ENCODE data around the gene PTH2. TPM values are rescaled to one million over a fixed set of nuclear protein-coding genes. Genes with fewer than 3 reads are reported as not detected.
"Not testable (repeated sequence)": the region's sequence is repeated elsewhere in the genome, so short reads cannot be mapped to it uniquely, and the experiment has no call there.

The PTH2 gene
- total and polyA plus RNA-seq, 2 donors from 2014 or later = not detected

GRCh38 chr19:49448432-49448786, 25.2 kb upstream of the PTH2 start:
- Histone ChIP-seq H3K9me3 (ENCODE audit: control insufficient read depth in 2 of 3, insufficient read depth in 1 of 3, low read length in 3 of 3) (no peaks in the 10 kb centered on the region), H3K9ac (ENCODE audit: low read length in 3 of 3) (no peak overlapping the region), H3K36me3 (ENCODE audit: control insufficient read depth in 2 of 3, insufficient read depth in 3 of 3, low read length in 3 of 3) (peaks cover 0 to 4% (median 2%) of the 10 kb centered on the region in 3 donors), H3K27me3 (ENCODE audit: control insufficient read depth, insufficient read depth, low read length) (no peaks in the 10 kb centered on the region), H3K27ac (ENCODE audit: low read depth in 2 of 2, low read length in 2 of 2) (no peak overlapping the region), H3K4me3 (ENCODE audit: low read length in 3 of 3) (no peak overlapping the region), H3K4me1 (ENCODE audit: control insufficient read depth in 2 of 3, insufficient read depth in 2 of 3, low read depth in 1 of 3, low read length in 3 of 3) (peaks cover 0 to 6% (median 3%) of the 10 kb centered on the region in 3 donors)
- intact Hi-C loops (cut with DNase I) = loop anchor here (10.0 kb wide), 1 partner anchor 54 kb away; no protein-coding TSS in a partner anchor
- FAIRE-seq (no peak), DNase-seq (no peak)
- no peak for TF ChIP-seq CTCF (IDR thresholded peaks at IDR 0.05; ENCODE audit: borderline replicate concordance, extremely low read depth, insufficient read depth)

- peaks cover 0 to 4% (median 2%) of the 10 kb centered on the region in 3 donors for H3K36me3 ChIP-seq (ENCODE audit: control insufficient read depth in 2 of 3, insufficient read depth in 3 of 3, low read length in 3 of 3)
- H3K27me3 ChIP-seq (ENCODE audit: control insufficient read depth, insufficient read depth, low read length) = no peaks in the 10 kb centered on the region
- FAIRE-seq = no peak
- intact Hi-C loops (cut with DNase I) = loop anchor here (10.0 kb wide), 1 partner anchor 53 kb away; no protein-coding TSS in a partner anchor
- peaks cover 0 to 6% (median 3%) of the 10 kb centered on the region in 3 donors for H3K4me1 ChIP-seq (ENCODE audit: control insufficient read depth in 2 of 3, insufficient read depth in 2 of 3, low read depth in 1 of 3, low read length in 3 of 3)
- no peak overlapping the region for H3K4me3 ChIP-seq (ENCODE audit: low read length in 3 of 3)
- H3K9me3 ChIP-seq (ENCODE audit: control insufficient read depth in 2 of 3, insufficient read depth in 1 of 3, low read length in 3 of 3) = no peaks in the 10 kb centered on the region
- TF ChIP-seq CTCF (IDR thresholded peaks at IDR 0.05; ENCODE audit: borderline replicate concordance, extremely low read depth, insufficient read depth) = no peak
- H3K9ac ChIP-seq (ENCODE audit: low read length in 3 of 3) = no peak overlapping the region
- peak in 1 of 5 donors; percentile 36 for DNase-seq
- no peak overlapping the region for H3K27ac ChIP-seq (ENCODE audit: low read depth in 2 of 2, low read length in 2 of 2)
Measured at GRCh38 chr19:49447485-49448431, 24.5 kb upstream of the PTH2 start.

DNA sequence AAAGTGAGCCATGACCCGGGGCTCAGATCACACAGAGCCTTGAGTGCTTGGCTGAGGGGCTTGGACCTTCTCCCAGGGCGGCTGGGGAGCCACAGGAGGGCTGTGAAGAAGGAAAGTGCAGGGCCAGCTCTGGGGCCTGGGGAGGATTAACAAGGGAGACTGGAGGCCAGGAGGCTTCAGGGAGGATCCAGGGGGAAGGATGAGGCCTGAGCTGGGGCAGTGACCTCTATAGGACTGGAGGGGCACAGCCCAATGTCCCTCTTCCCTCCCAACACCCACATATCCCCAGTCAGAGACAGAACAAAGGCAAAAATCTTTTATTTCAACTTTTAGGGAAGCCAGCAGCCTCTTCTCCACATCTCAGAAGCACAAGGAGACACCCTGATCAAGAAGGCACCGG, 22.8 kb upstream of the PTH2 start:
- H3K9ac ChIP-seq (ENCODE audit: low read length in 3 of 3) = no peak overlapping the region
- H3K27ac ChIP-seq (ENCODE audit: low read depth in 2 of 2, low read length in 2 of 2) = no peak overlapping the region
- DNase-seq (no peak), FAIRE-seq (no peak)
- H3K4me1 ChIP-seq (ENCODE audit: control insufficient read depth in 2 of 3, insufficient read depth in 2 of 3, low read depth in 1 of 3, low read length in 3 of 3) = peaks cover 0 to 6% (median 0%) of the 10 kb centered on the region in 3 donors
- TF ChIP-seq CTCF (IDR thresholded peaks at IDR 0.05; ENCODE audit: borderline replicate concordance, extremely low read depth, insufficient read depth) = no peak
- H3K9me3 ChIP-seq (ENCODE audit: control insufficient read depth in 2 of 3, insufficient read depth in 1 of 3, low read length in 3 of 3) = no peaks in the 10 kb centered on the region
- peaks cover 0 to 4% (median 2%) of the 10 kb centered on the region in 3 donors for H3K36me3 ChIP-seq (ENCODE audit: control insufficient read depth in 2 of 3, insufficient read depth in 3 of 3, low read length in 3 of 3)
- intact Hi-C loops (cut with DNase I) = loop anchor here (10.0 kb wide), 1 partner anchor 51 kb away; no protein-coding TSS in a partner anchor
- no peak overlapping the region for H3K4me3 ChIP-seq (ENCODE audit: low read length in 3 of 3)
- H3K27me3 ChIP-seq (ENCODE audit: control insufficient read depth, insufficient read depth, low read length) = peaks cover 7% of the 10 kb centered on the region

- not testable (repeated sequence) for H3K36me3 ChIP-seq (ENCODE audit: control insufficient read depth in 2 of 3, insufficient read depth in 3 of 3, low read length in 3 of 3); H3K4me3 ChIP-seq (ENCODE audit: low read length in 3 of 3); H3K9me3 ChIP-seq (ENCODE audit: control insufficient read depth in 2 of 3, insufficient read depth in 1 of 3, low read length in 3 of 3); FAIRE-seq; DNase-seq; H3K4me1 ChIP-seq (ENCODE audit: control insufficient read depth in 2 of 3, insufficient read depth in 2 of 3, low read depth in 1 of 3, low read length in 3 of 3); H3K9ac ChIP-seq (ENCODE audit: low read length in 3 of 3)
- Histone ChIP-seq H3K27ac (ENCODE audit: low read depth in 2 of 2, low read length in 2 of 2) (peak overlapping the region in 1 of 2 donors; percentile 2), H3K27me3 (ENCODE audit: control insufficient read depth, insufficient read depth, low read length) (peaks cover 20% of the 10 kb centered on the region)
- intact Hi-C loops (cut with DNase I) = loop anchor here (10.0 kb wide), 1 partner anchor 49 kb away; no protein-coding TSS in a partner anchor
Measured at GRCh38 chr19:49444100-49444700, 21.0 kb upstream of the PTH2 start.
